ENCODE measurements around the gene PTGES2. TPM values are rescaled to one million over a fixed set of nuclear protein-coding genes. Genes with fewer than 3 reads are reported as not detected.

PTGES2 gene
- total and polyA plus RNA-seq, 9 of the 15 experiments (the other 6 are each of a cell fraction or from before 2014, with no cell fraction given): 2.4 to 196 (median 90.1) TPM

DNA sequence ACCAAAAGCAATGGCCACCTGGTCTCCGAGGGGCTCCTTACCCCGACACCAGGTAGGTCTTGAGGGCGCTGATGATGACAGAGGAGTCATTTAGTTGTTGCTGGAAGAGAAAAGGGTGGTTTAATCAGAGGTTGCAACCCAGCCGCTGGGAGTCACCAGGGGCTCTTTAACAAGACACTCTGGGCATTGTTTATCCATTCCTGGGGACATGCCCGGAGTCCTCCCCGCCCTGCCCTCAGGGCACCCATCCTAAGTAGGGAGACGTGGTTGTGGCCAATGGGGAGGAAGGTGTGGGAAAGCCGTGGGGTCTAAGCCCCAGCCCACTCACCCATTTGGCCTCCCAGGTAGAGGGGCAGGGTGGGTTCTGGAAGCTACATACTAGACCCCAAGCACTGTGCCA lies 3.1 kb downstream of the PTGES2 start:
- Histone ChIP-seq H3K79me2 (ENCODE audit: control insufficient read depth, insufficient read depth, low read length) (peaks cover 38% of the 10 kb centered on the region), H3K9ac (ENCODE audit: insufficient read depth in 1 of 2, low read depth in 2 of 2, low read length in 2 of 2) (no peak overlapping the region), H3K27ac (ENCODE audit: extremely low read depth, low read depth, low read length) (no peak overlapping the region), H4K20me1 (replicated peaks; ENCODE audit: control insufficient read depth, insufficient read depth, low read length) (peaks cover 8% of the 10 kb centered on the region; the same call in 1 of the 2 replicates), H3K4me2 (ENCODE audit: insufficient read depth, low read length) (no peak overlapping the region), H3K36me3 (ENCODE audit: control insufficient read depth, insufficient read depth, low read length) (peaks cover 60% of the 10 kb centered on the region), H3K4me3 (no peak overlapping the region), H3K27me3 (ENCODE audit: control insufficient read depth in 2 of 2, insufficient read depth in 2 of 2, low read length in 2 of 2) (no peaks in the 10 kb centered on the region), H2AFZ (ENCODE audit: low read depth, low read length) (no peak overlapping the region), H3K9me1 (ENCODE audit: control insufficient read depth, insufficient read depth, low read length) (no peaks in the 10 kb centered on the region), H3K4me1 (replicated peaks in 1 of 2; ENCODE audit: control insufficient read depth in 2 of 2, insufficient read depth in 2 of 2, low read length in 2 of 2) (peaks cover 10 to 57% of the 10 kb centered on the region in 2 experiments), H3K9me3 (replicated peaks; ENCODE audit: control insufficient read depth, insufficient read depth, low read depth, low read length) (no peaks in the 10 kb centered on the region)
- ATAC-seq (no peak), DNase-seq (ENCODE audit: extremely low read depth in 1 of 4, low spot score in 3 of 4) (no peak), FAIRE-seq (no peak)
- ChIA-PET POLR2A (interaction anchor here (0.6 to 1.0 kb wide), 4 partner anchors 8 to 217 kb away, joined by 3 to 7 read pairs (median 4); no protein-coding TSS in a partner anchor), CTCF (ENCODE audit: low intra/inter-chr PET ratio) (interaction anchor here (0.6 to 0.7 kb wide), 3 partner anchors 20 to 431 kb away, joined by 3 read pairs; no protein-coding TSS in a partner anchor)
- WGBS (ENCODE audit: insufficient coverage, low coverage, missing lambda C conversion rate): 82% methylated on average over 7 of the region's 8 CpGs
- no TSS peak for BruUV-seq (replicated peaks)
- TF ChIP-seq KDM4B (IDR thresholded peaks at IDR 0.05; ENCODE audit: borderline replicate concordance in 2 of 2, low read depth in 1 of 2): no peak
- intact Hi-C loops (cut with micrococcal nuclease): loop anchor here (10.0 kb wide), 2 partner anchors 70 to 150 kb away; partner anchors contain the start of genes CIZ1, GOLGA2 and SWI5
- in situ Hi-C loops (cut with MboI): no loop called here

DNA sequence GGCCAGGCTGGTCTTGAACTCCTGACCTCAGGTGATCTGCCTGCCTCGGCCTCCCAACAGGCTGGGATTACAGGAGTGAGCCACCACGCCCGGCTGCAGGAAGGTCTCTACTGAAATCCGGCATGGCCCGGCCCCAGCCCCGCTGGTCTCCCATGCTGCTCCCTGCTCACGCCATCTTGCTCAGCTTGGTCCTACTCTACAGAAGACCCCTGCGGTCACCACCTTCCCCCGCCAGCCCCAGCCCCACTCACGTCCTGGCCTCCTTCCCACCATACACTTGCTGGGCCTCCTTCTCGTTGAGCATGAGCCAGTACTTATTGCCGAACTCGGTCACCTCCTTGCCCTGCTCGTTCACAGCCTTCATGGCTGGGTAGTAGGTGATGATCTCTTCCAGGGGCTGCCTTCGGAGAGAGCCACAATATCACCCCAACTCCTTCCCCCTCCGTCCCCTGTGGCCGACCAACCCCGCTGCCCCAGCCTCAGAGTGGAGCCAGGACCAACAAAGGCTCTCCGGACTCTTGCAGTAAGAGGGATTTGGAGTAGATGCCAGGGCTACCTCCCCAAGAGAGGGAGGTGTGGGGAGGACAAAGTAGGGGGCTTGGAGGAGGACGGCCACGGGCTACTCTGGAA lies 4.0 kb downstream of the PTGES2 start:
- BruUV-seq (replicated peaks): no TSS peak
- ATAC-seq: no peak
- Histone ChIP-seq H3K27me3 (ENCODE audit: control insufficient read depth in 2 of 2, insufficient read depth in 2 of 2, low read length in 2 of 2) (no peaks in the 10 kb centered on the region), H3K79me2 (ENCODE audit: control insufficient read depth, insufficient read depth, low read length) (peaks cover 38% of the 10 kb centered on the region), H3K36me3 (ENCODE audit: control insufficient read depth, insufficient read depth, low read length) (peaks cover 62% of the 10 kb centered on the region), H3K27ac (ENCODE audit: extremely low read depth, low read depth, low read length) (no peak overlapping the region), H3K4me2 (ENCODE audit: insufficient read depth, low read length) (no peak overlapping the region), H3K9me3 (replicated peaks; ENCODE audit: control insufficient read depth, insufficient read depth, low read depth, low read length) (no peaks in the 10 kb centered on the region), H3K9ac (ENCODE audit: insufficient read depth in 1 of 2, low read depth in 2 of 2, low read length in 2 of 2) (0 out of 4 replicates have a peak overlapping the region, but pooled peaks of 1 of the 2 experiments have one; percentile 2), H3K4me1 (replicated peaks in 1 of 2; ENCODE audit: control insufficient read depth in 2 of 2, insufficient read depth in 2 of 2, low read length in 2 of 2) (peaks cover 10 to 53% of the 10 kb centered on the region in 2 experiments), H3K9me1 (ENCODE audit: control insufficient read depth, insufficient read depth, low read length) (no peaks in the 10 kb centered on the region), H2AFZ (ENCODE audit: low read depth, low read length) (no peak overlapping the region), H4K20me1 (replicated peaks; ENCODE audit: control insufficient read depth, insufficient read depth, low read length) (peaks cover 8% of the 10 kb centered on the region; the same call in 1 of the 2 replicates), H3K4me3 (no peak overlapping the region)
- no peak for FAIRE-seq
- no peak for DNase-seq (ENCODE audit: extremely low read depth in 1 of 4, low spot score in 3 of 4)
- 95% methylated on average over 21 of the region's 21 CpGs for WGBS (ENCODE audit: insufficient coverage, low coverage, missing lambda C conversion rate)
- ChIA-PET CTCF (ENCODE audit: low intra/inter-chr PET ratio) (no interaction called here), POLR2A (no interaction called here)
- intact Hi-C loops (cut with micrococcal nuclease) (loop anchor here (10.0 kb wide), 2 partner anchors 71 to 151 kb away; partner anchors contain the start of genes CIZ1, GOLGA2 and SWI5), in situ Hi-C loops (cut with MboI) (no loop called here)
- TF ChIP-seq FOS (IDR thresholded peaks at IDR 0.05; ENCODE audit: extremely low read depth, insufficient read length): no peak
- TF ChIP-seq SOX6 (IDR thresholded peaks at IDR 0.05): no peak
- no peak for TF ChIP-seq ZNF174 (CRISPR knock-in tag; IDR thresholded peaks at IDR 0.05)
- TF ChIP-seq TCFL5 (CRISPR knock-in tag; conservative IDR thresholded peaks at IDR 0.05): no peak
- no peak for TF ChIP-seq RBM39 (optimal IDR thresholded peaks at IDR 0.05; ENCODE audit: low read depth, low read length)
- TF ChIP-seq, protein P1, sequence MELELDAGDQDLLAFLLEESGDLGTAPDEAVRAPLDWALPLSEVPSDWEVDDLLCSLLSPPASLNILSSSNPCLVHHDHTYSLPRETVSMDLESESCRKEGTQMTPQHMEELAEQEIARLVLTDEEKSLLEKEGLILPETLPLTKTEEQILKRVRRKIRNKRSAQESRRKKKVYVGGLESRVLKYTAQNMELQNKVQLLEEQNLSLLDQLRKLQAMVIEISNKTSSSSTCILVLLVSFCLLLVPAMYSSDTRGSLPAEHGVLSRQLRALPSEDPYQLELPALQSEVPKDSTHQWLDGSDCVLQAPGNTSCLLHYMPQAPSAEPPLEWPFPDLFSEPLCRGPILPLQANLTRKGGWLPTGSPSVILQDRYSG (tag; conservative IDR thresholded peaks at IDR 0.05; ENCODE audit: low read depth): no peak
- no peak for TF ChIP-seq ZNF785 (CRISPR knock-in tag; IDR thresholded peaks at IDR 0.05)
- TF ChIP-seq ZFP1 (CRISPR knock-in tag; IDR thresholded peaks at IDR 0.05): no peak
- TF ChIP-seq, protein P2, sequence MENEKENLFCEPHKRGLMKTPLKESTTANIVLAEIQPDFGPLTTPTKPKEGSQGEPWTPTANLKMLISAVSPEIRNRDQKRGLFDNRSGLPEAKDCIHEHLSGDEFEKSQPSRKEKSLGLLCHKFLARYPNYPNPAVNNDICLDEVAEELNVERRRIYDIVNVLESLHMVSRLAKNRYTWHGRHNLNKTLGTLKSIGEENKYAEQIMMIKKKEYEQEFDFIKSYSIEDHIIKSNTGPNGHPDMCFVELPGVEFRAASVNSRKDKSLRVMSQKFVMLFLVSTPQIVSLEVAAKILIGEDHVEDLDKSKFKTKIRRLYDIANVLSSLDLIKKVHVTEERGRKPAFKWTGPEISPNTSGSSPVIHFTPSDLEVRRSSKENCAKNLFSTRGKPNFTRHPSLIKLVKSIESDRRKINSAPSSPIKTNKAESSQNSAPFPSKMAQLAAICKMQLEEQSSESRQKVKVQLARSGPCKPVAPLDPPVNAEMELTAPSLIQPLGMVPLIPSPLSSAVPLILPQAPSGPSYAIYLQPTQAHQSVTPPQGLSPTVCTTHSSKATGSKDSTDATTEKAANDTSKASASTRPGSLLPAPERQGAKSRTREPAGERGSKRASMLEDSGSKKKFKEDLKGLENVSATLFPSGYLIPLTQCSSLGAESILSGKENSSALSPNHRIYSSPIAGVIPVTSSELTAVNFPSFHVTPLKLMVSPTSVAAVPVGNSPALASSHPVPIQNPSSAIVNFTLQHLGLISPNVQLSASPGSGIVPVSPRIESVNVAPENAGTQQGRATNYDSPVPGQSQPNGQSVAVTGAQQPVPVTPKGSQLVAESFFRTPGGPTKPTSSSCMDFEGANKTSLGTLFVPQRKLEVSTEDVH (IDR thresholded peaks at IDR 0.05; ENCODE audit: low read depth, partially characterized antibody): no peak
